ENCODE data around the gene ZNF638.

- TF ChIP-seq CTCF (IDR thresholded peaks at IDR 0.05) = no peak
- TF ChIP-seq POLR2A (IDR thresholded peaks at IDR 0.05) = no peak
Measured at GRCh38 chr2:71330155-71330554, 1.4 kb upstream of the ZNF638 start.

Data from right lobe of liver (tissue), 4 donors.